DOHH2 (cell line): ENCODE results near the gene FOXP4.

Source experiments
- EZH2phosphoT487 ChIP-seq: fragments of 200-600 bp; sonication (generic); IDR thresholded peaks from 2 replicates; pipeline ENCODE4 v1.6.1; 2017; ENCODE audit warnings: borderline replicate concordance, mild to moderate bottlenecking, antibody characterized with exemption, low read length, moderate library complexity, mixed read lengths
- TF ChIP-seq, protein P1 (sequence below): fragments of 200-600 bp; sonication (generic); IDR thresholded peaks from one replicate; pipeline ENCODE4 v1.5.1; 2014; ENCODE audit warnings: antibody characterized with exemption, mild to moderate bottlenecking, low read depth, low read length; ENCODE audit not compliant: poor library complexity, severe bottlenecking

DNA sequence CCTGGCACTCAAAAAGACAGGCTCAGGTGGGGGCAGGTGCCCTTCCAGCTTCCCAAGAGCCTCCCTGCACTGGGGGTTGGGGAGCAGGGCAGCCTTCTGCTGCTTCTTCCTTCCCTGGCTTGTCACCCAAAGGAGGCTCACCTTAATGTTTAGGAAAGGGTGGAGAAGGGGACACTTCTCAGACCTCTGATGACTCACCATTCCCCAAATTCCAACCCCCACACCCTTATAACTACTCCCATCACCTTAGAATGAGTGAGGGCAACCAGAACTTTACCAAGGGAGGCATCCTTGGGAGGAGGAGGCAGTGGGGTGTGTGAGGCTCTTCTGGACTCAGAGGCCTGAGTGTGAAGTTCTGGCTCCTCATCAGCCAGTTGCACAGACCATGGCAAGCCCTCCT lies 15.2 kb upstream of the FOXP4 start:
- TF ChIP-seq, protein P1, sequence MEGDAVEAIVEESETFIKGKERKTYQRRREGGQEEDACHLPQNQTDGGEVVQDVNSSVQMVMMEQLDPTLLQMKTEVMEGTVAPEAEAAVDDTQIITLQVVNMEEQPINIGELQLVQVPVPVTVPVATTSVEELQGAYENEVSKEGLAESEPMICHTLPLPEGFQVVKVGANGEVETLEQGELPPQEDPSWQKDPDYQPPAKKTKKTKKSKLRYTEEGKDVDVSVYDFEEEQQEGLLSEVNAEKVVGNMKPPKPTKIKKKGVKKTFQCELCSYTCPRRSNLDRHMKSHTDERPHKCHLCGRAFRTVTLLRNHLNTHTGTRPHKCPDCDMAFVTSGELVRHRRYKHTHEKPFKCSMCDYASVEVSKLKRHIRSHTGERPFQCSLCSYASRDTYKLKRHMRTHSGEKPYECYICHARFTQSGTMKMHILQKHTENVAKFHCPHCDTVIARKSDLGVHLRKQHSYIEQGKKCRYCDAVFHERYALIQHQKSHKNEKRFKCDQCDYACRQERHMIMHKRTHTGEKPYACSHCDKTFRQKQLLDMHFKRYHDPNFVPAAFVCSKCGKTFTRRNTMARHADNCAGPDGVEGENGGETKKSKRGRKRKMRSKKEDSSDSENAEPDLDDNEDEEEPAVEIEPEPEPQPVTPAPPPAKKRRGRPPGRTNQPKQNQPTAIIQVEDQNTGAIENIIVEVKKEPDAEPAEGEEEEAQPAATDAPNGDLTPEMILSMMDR = no peak
- TF ChIP-seq EZH2phosphoT487 = no peak
